ENCODE measurements around the gene ZSWIM1. TPM values are rescaled to one million over a fixed set of nuclear protein-coding genes. Genes with fewer than 3 reads are reported as not detected.

The ZSWIM1 gene
- total RNA-seq, 1 donor from 2014 or later: 9.0 TPM

DNA sequence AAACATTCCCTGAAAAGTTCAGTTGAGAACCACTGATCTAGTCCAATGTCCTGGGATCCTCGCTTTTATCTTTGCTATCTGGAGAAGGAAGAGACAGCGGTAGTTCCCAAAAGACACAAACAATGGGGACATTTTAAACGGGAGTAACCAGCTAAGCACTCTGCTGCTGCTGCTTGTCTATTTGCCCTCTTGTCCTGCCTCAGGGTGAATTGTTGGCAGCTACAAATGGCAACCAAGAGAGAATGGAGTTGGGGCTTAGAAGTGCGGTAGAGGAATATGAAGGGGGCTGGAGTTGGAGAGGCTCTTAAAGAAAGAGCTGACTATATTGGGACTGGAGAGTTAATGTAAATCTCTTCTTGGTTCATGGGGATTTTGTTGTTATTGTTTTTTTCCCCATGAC, 6.5 kb upstream of the ZSWIM1 start:
- no peaks in the 10 kb centered on the region for H3K9me3 Mint-ChIP-seq (ENCODE audit: unreplicated experiment)
- no peak overlapping the region for H3K27ac Mint-ChIP-seq (ENCODE audit: unreplicated experiment)
- H3K79me2 ChIP-seq (ENCODE audit: insufficient read depth, low read length): no peaks in the 10 kb centered on the region
- no peak overlapping the region for H3K4me3 Mint-ChIP-seq (ENCODE audit: unreplicated experiment)
- no peak overlapping the region for H3K27ac ChIP-seq (ENCODE audit: low read depth, low read length)
- H3K9me3 ChIP-seq (ENCODE audit: insufficient read depth, low read depth, low read length): no peaks in the 10 kb centered on the region
- FAIRE-seq: no peak
- H3K4me2 ChIP-seq (ENCODE audit: low read length): no peak overlapping the region
- no peaks in the 10 kb centered on the region for H3K4me1 Mint-ChIP-seq (ENCODE audit: low read depth, unreplicated experiment)
- H3K27me3 ChIP-seq (ENCODE audit: insufficient read depth, low read length): no peaks in the 10 kb centered on the region
- H2AFZ ChIP-seq (ENCODE audit: low read depth, low read length): no peak overlapping the region
- TF ChIP-seq CTCF (IDR thresholded peaks at IDR 0.05; ENCODE audit: insufficient read depth, low read depth, low read length): no peak
- TF ChIP-seq EZH2 (IDR thresholded peaks at IDR 0.05; ENCODE audit: insufficient read depth, low read length): no peak
- H3K4me3 ChIP-seq (ENCODE audit: insufficient read depth, low read depth, low read length): no peak overlapping the region
- no peaks in the 10 kb centered on the region for H3K4me1 ChIP-seq (ENCODE audit: insufficient read depth, low read length)
- no peaks in the 10 kb centered on the region for H4K20me1 ChIP-seq (ENCODE audit: insufficient read depth, low read length)
- H3K36me3 Mint-ChIP-seq (ENCODE audit: low read depth, unreplicated experiment): peaks cover 13% of the 10 kb centered on the region
- no peaks in the 10 kb centered on the region for H3K27me3 Mint-ChIP-seq (ENCODE audit: low read depth, unreplicated experiment)
- H3K36me3 ChIP-seq (ENCODE audit: insufficient read depth, low read length): no peaks in the 10 kb centered on the region
- H3K9ac ChIP-seq (ENCODE audit: low read length): no peak overlapping the region
- DNase-seq (ENCODE audit: low read depth): no peak

DNA sequence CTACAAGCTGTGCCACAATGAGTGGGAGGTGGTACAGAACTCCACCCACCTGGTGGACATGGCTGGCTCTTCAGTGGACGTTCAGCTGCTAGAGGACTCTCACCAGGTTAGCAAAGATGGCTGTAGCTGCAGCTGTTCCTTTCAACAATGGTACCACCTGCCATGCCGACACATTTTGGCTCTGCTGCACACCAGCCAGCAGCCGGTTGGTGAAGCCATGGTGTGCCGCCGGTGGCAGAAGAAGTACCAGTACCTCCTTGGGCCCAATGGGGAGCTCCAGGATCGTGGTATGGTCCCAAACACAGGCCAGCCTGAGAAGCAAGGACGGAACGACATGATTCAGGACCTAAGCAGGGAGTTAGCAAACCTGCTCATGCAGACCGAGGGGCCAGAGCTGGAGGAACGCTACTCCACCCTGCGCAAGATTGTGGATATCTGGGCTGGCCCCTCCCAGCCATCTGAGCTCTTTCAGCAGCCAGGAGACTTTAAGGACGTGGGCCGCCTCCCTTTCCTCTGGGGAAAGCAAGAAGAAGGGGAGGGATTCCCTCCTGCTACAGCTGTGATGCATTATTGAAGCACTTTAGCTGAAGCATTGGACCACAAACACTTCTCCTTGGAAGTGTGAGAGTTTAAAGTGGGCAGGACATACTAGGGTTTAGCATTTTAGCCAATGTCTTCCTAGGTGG, 2.8 kb upstream of the ZSWIM1 start:
- Histone ChIP-seq H3K4me3 (ENCODE audit: insufficient read depth, low read depth, low read length) (no peak overlapping the region), H3K4me2 (ENCODE audit: low read length) (no peak overlapping the region), H3K9ac (ENCODE audit: low read length) (no peak overlapping the region), H3K79me2 (ENCODE audit: insufficient read depth, low read length) (peaks cover 22% of the 10 kb centered on the region), H3K27ac (ENCODE audit: low read depth, low read length) (no peak overlapping the region), H4K20me1 (ENCODE audit: insufficient read depth, low read length) (peaks cover 8% of the 10 kb centered on the region), H3K36me3 (ENCODE audit: insufficient read depth, low read length) (peaks cover 6% of the 10 kb centered on the region), H3K4me1 (ENCODE audit: insufficient read depth, low read length) (no peaks in the 10 kb centered on the region), H2AFZ (ENCODE audit: low read depth, low read length) (no peak overlapping the region), H3K9me3 (ENCODE audit: insufficient read depth, low read depth, low read length) (no peaks in the 10 kb centered on the region), H3K27me3 (ENCODE audit: insufficient read depth, low read length) (no peaks in the 10 kb centered on the region)
- no peak for FAIRE-seq
- no peak overlapping the region for H3K27ac Mint-ChIP-seq (ENCODE audit: unreplicated experiment)
- H3K4me1 Mint-ChIP-seq (ENCODE audit: low read depth, unreplicated experiment): peaks cover 9% of the 10 kb centered on the region
- no peaks in the 10 kb centered on the region for H3K27me3 Mint-ChIP-seq (ENCODE audit: low read depth, unreplicated experiment)
- H3K36me3 Mint-ChIP-seq (ENCODE audit: low read depth, unreplicated experiment): peaks cover 14% of the 10 kb centered on the region
- no peak for DNase-seq (ENCODE audit: low read depth)
- no peaks in the 10 kb centered on the region for H3K9me3 Mint-ChIP-seq (ENCODE audit: unreplicated experiment)
- no peak overlapping the region for H3K4me3 Mint-ChIP-seq (ENCODE audit: unreplicated experiment)
- no peak for TF ChIP-seq CTCF (IDR thresholded peaks at IDR 0.05; ENCODE audit: insufficient read depth, low read depth, low read length)
- TF ChIP-seq EZH2 (IDR thresholded peaks at IDR 0.05; ENCODE audit: insufficient read depth, low read length): no peak

GRCh38 chr20:45882469-45883099, 1.6 kb downstream of the ZSWIM1 start:
- TF ChIP-seq CTCF (IDR thresholded peaks at IDR 0.05; ENCODE audit: insufficient read depth, low read depth, low read length) (no peak), EZH2 (IDR thresholded peaks at IDR 0.05; ENCODE audit: insufficient read depth, low read length) (no peak)
- no peaks in the 10 kb centered on the region for H3K27me3 Mint-ChIP-seq (ENCODE audit: low read depth, unreplicated experiment)
- peaks cover 18% of the 10 kb centered on the region for H3K4me1 Mint-ChIP-seq (ENCODE audit: low read depth, unreplicated experiment)
- Histone ChIP-seq H3K36me3 (ENCODE audit: insufficient read depth, low read length) (peaks cover 12% of the 10 kb centered on the region), H3K9me3 (ENCODE audit: insufficient read depth, low read depth, low read length) (no peaks in the 10 kb centered on the region), H2AFZ (ENCODE audit: low read depth, low read length) (no peak overlapping the region), H3K4me2 (ENCODE audit: low read length) (no peak overlapping the region), H3K79me2 (ENCODE audit: insufficient read depth, low read length) (peaks cover 31% of the 10 kb centered on the region), H4K20me1 (ENCODE audit: insufficient read depth, low read length) (peaks cover 20% of the 10 kb centered on the region), H3K27ac (ENCODE audit: low read depth, low read length) (no peak overlapping the region), H3K4me3 (ENCODE audit: insufficient read depth, low read depth, low read length) (no peak overlapping the region), H3K4me1 (ENCODE audit: insufficient read depth, low read length) (peaks cover 10% of the 10 kb centered on the region), H3K27me3 (ENCODE audit: insufficient read depth, low read length) (no peaks in the 10 kb centered on the region), H3K9ac (ENCODE audit: low read length) (no peak overlapping the region)
- no peaks in the 10 kb centered on the region for H3K9me3 Mint-ChIP-seq (ENCODE audit: unreplicated experiment)
- DNase-seq (ENCODE audit: low read depth) (no peak), FAIRE-seq (no peak)
- no peak overlapping the region for H3K27ac Mint-ChIP-seq (ENCODE audit: unreplicated experiment)
- peak overlapping the region; percentile 81 for H3K4me3 Mint-ChIP-seq (ENCODE audit: unreplicated experiment)
- peaks cover 20% of the 10 kb centered on the region for H3K36me3 Mint-ChIP-seq (ENCODE audit: low read depth, unreplicated experiment)
